GM12873 (cell line): Measurements from ENCODE around the gene PCCA.

Experiments
- CTCF ChIP-seq: IDR thresholded peaks from 2 replicates; pipeline ENCODE4 v1.5.1; 2012; ENCODE audit warnings: low read depth, mild to moderate bottlenecking, moderate library complexity, low read length, control low read depth; ENCODE audit not compliant: insufficient read depth; ENCODE audit errors: missing control alignments

The PCCA gene

GRCh38 chr13:100102042-100102441 lies 13.1 kb downstream of the PCCA start:
- no peak for TF ChIP-seq CTCF

GRCh38 chr13:100106005-100106404 lies 17.1 kb downstream of the PCCA start:
- TF ChIP-seq CTCF: no peak

- no peak for TF ChIP-seq CTCF
Observed at GRCh38 chr13:100106705-100107104, 17.8 kb downstream of the PCCA start.

DNA sequence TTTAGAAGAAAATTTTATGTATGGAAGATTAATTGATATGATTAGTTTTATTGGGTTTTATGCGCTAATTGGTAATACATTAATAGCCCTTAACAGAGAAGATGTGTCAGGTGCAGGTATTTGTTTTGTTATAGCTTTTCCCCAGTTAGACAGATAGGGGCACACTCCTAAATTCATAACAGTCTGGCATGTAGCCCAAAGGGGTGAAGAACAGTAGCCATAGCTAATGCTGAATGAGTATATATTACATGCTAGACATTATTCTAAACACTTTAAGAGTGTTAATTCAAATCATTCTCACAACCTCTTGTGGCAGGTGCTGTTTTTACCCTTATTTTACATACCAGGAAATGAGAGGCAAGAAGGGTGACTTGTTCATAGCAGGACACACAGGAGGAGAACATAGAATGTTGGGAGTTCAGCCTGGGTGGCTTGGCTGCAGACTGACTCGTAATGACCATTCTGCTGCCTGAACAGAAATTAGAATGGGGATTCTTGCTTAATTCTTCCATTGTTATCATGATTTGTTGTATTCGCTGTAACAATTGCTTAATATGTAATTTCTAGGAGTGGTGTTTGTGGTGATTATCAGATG lies 20.1 kb downstream of the PCCA start:
- no peak for TF ChIP-seq CTCF

GRCh38 chr13:100110269-100110668 lies 21.4 kb downstream of the PCCA start:
- no peak for TF ChIP-seq CTCF

GRCh38 chr13:100112186-100112838 lies 23.4 kb downstream of the PCCA start:
- no peak for TF ChIP-seq CTCF

- no peak for TF ChIP-seq CTCF
Observed at GRCh38 chr13:100115693-100116254, 26.9 kb downstream of the PCCA start.
